Medulla oblongata (tissue), 1 donor: Measurements from ENCODE around the gene HOXD13.
A peak's percentile ranks its signal among the peaks of the same experiment; 100 is the strongest.

Experiments
- DNase-seq: peaks from one replicate; pipeline ENCODE4 v3.0.0-alpha.2; 2015; ENCODE audit errors: extremely low spot score

HOXD13 gene

GRCh38 chr2:176121190-176122051 lies 28.9 kb downstream of the HOXD13 start:
- no peak for DNase-seq

DNA sequence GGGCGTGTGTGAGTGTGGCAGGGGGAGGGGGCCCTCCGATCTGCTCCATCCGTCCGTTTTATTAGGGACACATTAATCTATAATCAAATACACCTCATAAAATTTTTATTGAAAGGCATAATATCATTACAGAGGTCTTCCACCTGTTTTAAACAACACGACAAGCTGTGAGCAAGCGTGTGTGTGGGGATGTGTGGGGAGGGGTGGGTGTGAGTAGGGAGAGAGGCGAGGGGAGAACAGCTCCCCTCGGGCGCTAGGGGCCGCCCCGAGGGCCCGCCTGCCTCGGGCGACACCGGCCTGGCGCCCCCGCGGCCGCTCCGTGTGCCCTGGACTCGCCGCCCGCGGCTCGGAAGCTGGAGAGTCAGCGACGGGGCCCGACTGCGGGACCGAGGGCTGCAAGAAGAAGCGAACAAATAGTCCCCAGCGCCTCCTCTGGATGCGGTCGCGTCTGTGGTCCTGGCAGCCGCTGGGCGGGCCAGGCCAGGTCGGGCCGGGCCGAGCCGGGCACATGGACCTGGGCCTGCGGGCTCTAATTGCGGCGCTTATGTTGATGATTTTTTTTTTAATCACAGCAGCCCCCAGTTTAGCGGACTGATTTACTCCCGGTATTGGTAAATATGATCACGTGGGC lies 29.6 kb downstream of the HOXD13 start:
- no peak for DNase-seq

DNA sequence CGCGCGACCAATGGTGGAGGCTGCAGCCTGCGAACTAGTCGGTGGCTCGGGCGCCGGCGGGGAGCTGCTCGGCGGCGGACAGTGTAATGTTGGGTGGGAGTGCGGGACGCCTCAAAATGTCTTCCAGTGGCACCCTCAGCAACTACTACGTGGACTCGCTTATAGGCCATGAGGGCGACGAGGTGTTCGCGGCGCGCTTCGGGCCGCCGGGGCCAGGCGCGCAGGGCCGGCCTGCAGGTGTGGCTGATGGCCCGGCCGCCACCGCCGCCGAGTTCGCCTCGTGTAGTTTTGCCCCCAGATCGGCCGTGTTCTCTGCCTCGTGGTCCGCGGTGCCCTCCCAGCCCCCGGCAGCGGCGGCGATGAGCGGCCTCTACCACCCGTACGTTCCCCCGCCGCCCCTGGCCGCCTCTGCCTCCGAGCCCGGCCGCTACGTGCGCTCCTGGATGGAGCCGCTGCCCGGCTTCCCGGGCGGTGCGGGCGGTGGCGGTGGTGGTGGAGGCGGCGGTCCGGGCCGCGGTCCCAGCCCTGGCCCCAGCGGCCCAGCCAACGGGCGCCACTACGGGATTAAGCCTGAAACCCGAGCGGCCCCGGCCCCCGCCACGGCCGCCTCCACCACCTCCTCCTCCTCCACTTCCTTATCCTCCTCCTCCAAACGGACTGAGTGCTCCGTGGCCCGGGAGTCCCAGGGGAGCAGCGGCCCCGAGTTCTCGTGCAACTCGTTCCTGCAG lies 30.3 kb downstream of the HOXD13 start, which contains the start of gene HOXD9:
HOXD9 (plus strand) TSS at position 37 of the 728 bp plus-strand sequence; CDS start at position 87, 50 bp downstream.
- peak; percentile 15 for DNase-seq

- DNase-seq, result no peak
Observed at GRCh38 chr2:176123411-176124109, 31.0 kb downstream of the HOXD13 start.

GRCh38 chr2:176124110-176124946 lies 31.8 kb downstream of the HOXD13 start:
- no peak for DNase-seq

DNA sequence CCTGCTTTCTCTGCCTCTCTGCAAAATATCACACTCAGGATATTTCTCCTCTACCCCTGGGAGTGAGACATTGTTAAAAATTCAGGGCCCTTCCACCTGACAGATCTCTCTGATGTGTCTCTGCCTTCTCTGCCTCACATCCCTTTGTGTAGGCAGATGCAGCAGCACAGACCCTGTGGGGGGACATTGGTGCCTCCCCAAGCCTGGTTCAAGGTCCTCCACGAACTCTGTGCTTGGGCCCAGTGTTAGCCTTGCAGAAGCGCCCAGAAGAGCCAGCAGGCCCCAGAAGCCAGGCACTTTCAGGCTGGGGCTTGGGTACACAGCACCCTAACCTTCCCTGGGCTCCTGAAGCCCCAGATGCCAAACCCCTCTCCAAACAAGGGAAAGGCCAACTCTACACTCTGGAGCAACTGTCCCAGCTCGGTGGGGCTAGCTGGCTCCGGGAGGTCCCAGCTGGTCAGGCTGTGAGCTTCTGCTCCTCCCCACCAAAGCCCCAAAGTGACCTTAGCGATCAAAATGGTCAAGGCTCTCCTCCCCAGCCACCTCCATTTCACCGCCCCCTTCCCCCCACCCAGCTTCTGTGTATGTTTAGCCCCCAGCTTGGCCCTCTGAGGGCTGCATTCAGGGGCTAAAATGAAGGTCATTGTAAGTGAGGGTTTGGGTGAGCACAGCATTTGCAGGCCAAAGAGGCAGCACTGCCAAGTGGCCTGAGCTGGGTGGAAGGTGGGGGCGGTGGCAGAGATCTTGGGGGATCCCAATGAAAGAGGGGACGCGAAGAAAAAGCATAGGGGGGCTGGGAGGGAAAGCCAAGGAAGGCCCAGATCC lies 32.6 kb downstream of the HOXD13 start:
- no peak for DNase-seq

DNA sequence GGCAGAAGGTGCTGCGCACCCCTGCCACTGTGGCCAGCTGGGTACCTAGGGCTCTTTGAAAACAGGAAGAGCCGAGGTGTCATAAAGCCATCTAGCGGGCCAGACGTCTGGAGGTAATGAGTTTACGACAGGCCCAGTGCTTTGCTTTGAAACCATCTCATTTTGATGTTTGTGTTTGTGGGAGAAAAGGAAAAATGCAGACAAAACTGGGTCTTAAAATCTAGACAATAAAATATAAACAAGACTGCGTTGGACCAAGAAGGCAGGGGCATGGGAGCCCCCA lies 33.2 kb downstream of the HOXD13 start:
- no peak for DNase-seq

DNA sequence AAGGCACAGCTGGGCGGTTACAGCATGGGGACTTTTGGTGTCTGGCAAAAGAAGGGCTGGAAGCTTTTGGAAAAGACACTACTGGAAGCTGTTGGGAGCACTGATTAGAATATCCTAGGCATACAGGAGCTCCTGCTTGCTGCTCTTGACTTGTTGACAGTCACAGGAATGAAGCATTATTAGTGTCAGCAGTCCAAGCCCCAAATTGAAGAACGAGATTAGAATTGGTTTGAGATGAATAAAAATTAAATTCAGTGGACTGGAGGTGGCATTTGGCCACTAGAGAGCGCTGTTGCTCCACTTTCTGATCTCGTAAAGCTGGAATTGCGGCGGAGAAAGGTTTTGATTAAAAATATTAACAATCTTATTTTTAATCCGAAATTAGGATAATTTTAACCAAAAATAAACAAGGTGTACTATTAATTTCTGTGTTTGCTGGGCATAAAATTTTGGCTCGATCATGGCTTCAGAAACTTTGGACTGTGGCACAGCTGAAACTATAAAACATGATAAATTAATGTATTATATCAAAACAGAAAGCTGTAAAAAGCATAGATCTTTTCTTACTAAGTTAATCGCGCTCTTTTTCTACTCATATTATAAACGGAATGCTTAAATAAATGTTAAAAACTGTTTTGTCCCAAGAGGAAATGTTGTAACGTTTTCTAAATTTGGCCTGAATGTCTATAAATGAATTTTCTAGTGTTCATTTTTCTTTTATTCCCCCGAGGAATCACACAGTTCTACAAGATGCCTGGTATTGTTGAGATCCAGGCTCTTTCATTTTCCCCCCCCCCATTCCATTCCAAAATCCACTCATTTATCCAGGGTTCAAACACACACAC lies 34.6 kb downstream of the HOXD13 start:
- peak; percentile 87 for DNase-seq

DNA sequence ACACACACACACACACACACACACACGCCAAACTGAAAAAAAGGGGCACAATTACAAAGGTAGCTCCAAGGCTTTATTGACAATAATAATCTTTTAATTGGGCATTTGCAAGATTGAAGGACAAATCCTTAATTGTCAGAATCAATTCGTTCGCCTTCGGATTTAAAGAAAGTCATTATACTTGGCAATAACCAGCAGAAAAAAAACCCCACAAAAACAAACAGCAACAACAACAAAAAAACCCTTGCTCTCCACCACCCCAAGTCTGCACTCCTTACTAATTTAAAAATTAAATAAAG lies 35.2 kb downstream of the HOXD13 start:
- no peak for DNase-seq

DNA sequence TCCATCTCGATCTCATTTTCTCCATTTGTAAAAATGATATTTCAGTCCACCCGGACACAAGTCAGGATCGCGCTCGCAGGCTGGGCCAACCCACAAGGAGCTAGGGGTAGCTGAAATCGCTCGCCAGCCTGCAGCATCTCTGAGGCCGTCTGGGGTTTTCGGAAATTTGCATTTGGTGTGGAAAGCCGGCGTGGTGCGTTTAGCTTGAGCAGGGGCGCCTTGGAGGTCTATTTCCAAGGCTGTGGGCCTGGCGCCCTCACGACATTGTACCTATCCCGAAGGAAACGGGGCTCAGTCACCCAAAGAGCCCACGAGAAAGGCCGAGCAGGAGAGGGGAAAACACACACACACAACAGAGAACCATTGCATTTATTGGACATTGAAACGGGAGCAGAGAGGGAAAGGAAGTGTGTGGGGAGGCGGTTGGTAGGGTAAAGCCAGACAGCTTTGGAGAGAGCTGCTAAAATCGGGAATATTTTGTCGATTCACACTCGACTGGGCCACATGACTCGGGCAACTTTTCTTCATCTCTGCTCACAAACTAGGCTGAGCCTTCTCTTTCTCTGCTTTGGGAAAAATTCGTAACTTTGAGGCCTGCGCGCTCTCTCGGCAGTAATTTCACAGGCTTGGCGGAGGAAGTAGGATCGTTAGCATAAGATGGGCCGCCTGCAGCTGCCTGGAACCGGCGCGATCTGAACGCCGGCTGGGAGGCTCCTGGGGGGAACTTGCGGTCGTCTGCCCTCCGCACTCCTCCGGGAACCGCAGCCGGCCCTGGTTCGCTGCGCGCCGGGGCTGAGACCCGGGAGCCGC lies 35.9 kb downstream of the HOXD13 start:
- DNase-seq, result peak; percentile 30

DNA sequence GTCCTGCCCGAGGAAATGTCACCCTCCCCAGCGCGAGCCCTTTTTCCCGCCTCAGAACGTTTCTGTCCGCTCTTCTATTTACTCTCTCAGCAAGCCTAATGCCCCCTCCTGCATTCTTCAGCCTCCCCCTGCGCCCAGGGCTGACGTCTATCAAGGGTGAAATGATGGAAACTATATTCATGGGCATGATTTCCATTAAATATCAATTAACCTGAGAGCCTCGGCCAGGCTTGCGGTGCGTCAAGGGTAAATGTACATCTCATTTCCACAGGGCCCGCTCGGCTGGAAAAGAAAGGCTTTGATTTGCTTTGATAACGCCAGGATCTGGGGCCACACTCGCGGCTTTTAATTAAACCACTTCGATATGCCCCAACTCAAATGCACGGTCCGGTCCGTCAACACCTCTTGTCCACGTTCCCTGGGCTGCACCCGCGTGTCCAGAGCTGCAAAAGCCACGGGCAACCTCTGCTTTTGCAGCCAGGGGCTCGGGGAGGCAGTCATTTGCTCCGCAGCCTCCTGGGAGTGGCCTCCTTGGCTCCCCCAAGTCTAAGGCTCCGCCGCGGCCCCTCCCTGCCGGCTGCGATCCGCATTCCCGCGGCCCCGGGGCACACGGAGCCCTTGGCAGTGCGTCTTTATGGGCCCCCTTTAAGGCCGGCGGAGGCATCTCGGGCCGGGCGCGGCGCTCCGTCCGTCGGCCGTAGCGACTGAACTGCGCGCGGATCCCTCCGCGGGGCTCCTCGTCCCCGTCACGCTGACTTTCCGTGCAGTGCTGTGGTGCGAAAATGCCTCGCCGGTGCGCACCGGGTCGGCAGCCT lies 36.7 kb downstream of the HOXD13 start, which contains the start of gene HOXD8:
HOXD8 (plus strand) TSS at position 724 of the 815 bp plus-strand sequence. CDS start 662 bp downstream, outside the sequence.
- peak; percentile 48 for DNase-seq

- DNase-seq, result peak; percentile 23
Observed at GRCh38 chr2:176129813-176130146, 37.3 kb downstream of the HOXD13 start.

GRCh38 chr2:176130147-176130956 lies 37.8 kb downstream of the HOXD13 start:
- DNase-seq, result peak; percentile 67

DNA sequence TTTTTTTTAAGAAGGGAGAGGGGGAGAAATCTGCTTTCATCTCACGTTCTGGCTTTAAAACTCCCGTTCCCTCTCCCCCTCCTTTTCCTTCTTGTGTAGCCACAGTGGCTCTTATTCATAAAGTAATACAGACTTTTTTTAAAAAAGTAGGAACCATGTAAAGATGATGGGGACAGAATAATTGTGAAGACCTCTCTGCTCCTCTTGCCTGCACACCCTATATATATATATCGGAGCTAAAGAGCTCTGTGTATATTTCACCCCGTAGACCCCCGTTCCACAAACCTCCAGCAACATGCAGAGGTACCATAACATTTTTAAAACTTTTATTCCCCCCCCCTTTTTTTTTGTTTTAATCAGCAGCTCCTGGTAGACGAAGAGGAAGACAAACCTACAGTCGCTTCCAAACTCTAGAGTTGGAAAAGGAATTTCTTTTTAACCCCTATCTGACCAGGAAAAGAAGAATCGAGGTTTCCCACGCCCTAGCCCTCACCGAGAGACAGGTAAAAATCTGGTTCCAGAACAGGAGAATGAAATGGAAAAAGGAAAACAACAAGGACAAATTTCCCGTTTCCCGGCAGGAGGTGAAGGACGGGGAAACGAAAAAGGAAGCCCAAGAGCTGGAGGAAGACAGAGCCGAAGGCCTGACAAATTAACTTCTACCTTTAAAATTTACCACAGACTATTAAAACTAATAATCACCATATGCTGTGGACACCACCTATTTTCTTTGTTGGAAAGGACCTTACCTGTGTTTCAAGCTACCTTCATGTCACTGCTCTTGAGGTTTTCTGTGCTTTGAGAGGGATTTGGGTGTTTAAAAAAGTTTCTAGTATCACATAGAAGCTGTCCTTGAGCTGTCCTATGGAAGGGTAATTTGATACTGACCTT lies 38.7 kb downstream of the HOXD13 start:
- DNase-seq, result no peak

DNA sequence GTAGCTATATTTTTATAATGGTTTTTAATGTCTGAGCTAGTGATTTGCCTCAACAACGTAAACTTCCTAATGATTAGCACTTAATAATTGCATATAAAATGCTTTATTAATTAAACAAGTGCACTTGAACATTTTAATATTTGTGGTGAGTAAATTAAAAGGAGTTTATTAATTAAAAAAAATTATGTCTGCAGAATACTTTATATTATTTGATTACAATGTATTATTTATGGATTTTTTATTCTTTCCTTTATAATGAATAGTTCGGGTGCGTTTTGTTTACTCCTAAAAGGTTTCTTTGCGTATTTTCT lies 39.3 kb downstream of the HOXD13 start:
- no peak for DNase-seq
